NT2/D1 (cell line): ENCODE measurements around the gene SDHAF1.

Experiments
- SUZ12 ChIP-seq: IDR thresholded peaks from 2 replicates; pipeline ENCODE4 v1.6.1; 2011; ENCODE audit not compliant: insufficient read length, insufficient read depth; ENCODE audit errors: extremely low read depth
- YY1 ChIP-seq: IDR thresholded peaks from 2 replicates; pipeline ENCODE4 v1.6.1; 2011; ENCODE audit not compliant: insufficient read length, insufficient read depth
- ZNF274 ChIP-seq: IDR thresholded peaks from 2 replicates; pipeline ENCODE4 v1.6.1; 2011; ENCODE audit warnings: mild to moderate bottlenecking, low read depth, low read length

DNA sequence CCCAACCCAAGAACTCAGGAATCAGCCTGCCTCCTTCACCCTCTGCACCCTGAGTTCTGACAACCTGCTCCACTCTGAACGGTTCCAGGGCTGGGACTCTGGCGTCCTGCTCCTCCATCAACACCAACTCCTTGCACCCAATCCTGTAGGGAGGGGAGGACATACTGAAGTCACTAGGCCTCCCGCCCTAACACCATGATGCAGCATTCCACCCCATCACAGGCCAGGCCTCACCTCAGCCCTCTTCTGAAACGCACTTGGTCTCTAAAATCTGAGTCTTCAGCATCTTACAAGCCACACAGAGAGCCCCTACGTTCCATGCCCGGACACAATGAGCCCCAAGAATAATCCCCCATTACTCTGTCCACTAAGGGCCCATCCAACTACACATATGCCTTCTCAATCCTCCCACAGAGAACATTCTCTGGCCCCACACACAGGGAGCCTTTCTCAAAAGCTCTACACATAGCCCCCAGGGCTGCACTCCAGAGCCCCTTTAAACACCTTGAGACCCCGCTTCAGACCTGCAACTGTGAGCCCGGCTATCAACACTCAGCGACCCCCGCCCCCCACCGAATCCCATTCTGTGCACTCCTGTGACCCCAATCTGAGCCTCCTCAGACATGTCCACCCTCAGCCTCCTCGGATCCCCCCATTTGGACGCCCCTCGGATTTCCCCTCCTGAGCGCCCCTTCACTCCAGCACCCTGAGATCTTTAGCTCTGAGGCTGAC is 18.5 kb downstream of the SDHAF1 start:
- TF ChIP-seq ZNF274 (no peak), YY1 (no peak), SUZ12 (no peak)
